Measurements from ENCODE around the gene ZNF254. TPM values are rescaled to one million over a fixed set of nuclear protein-coding genes. Genes with fewer than 3 reads are reported as not detected.

ZNF254 gene
- total RNA-seq, 1 donor from 2014 or later: 6.0 TPM

DNA sequence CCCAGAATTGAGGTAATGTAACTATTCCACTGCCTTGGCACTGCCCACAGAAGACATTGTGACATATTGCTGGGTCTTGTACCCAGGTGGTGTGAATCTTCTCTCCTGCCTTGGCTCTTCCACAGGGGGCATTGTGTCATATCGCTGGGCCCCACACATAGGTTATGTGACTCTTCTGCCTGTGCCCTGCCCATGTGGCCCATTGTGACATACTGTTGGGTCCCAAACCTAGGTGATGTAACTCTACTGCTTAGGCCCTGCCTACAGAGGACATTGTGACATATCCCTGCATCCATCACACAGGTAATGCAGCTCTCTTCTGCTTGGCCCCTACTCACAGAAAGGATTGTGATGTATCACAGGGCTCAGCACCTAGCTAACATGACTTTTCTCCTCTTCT lies 37.5 kb upstream of the ZNF254 start:
- intact Hi-C loops (cut with DNase I): no loop called here
- Histone ChIP-seq H3K27me3 (no peaks in the 10 kb centered on the region), H3K4me1 (no peaks in the 10 kb centered on the region), H3K4me3 (no peak overlapping the region), H3K9me3 (no peaks in the 10 kb centered on the region), H3K36me3 (peaks cover 59 to 91% of the 10 kb centered on the region in 2 donors), H3K27ac (no peak overlapping the region)
- DNase-seq (ENCODE audit: low spot score in 2 of 2): no peak
- TF ChIP-seq CTCF (IDR thresholded peaks at IDR 0.05): no peak

GRCh38 chr19:24051516-24051915 lies 35.5 kb upstream of the ZNF254 start:
- no peak for DNase-seq (ENCODE audit: low spot score in 2 of 2)
- Histone ChIP-seq H3K36me3 (peaks cover 60 to 93% of the 10 kb centered on the region in 2 donors), H3K27me3 (no peaks in the 10 kb centered on the region), H3K4me3 (no peak overlapping the region), H3K4me1 (no peaks in the 10 kb centered on the region), H3K27ac (no peak overlapping the region), H3K9me3 (no peaks in the 10 kb centered on the region)
- intact Hi-C loops (cut with DNase I): no loop called here
- TF ChIP-seq CTCF (IDR thresholded peaks at IDR 0.05): no peak

DNA sequence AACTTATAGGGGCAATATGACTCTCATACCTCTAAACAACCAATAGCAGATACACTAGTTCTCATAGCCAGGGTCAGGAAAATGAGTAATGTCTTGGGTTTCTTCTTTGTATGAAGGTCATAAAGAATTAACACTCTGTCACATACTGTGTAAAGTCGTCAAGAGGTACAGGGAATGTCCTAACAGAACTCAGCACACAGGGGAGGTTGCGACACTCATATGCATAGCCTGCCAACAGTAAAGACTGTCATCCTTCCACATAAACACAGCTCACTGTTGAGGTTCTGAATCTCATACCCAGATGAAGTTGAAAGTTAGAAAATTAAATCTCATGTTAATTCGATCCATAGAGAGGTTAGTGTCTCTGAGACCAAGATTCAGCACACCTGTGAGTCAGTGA lies 34.2 kb upstream of the ZNF254 start:
- H3K9me3 ChIP-seq: no peaks in the 10 kb centered on the region
- TF ChIP-seq CTCF (IDR thresholded peaks at IDR 0.05): no peak
- no peak overlapping the region for H3K27ac ChIP-seq
- no peak overlapping the region for H3K4me3 ChIP-seq
- H3K4me1 ChIP-seq: no peaks in the 10 kb centered on the region
- DNase-seq (ENCODE audit: low spot score in 2 of 2): no peak
- H3K27me3 ChIP-seq: no peaks in the 10 kb centered on the region
- peaks cover 52 to 93% of the 10 kb centered on the region in 2 donors for H3K36me3 ChIP-seq
- intact Hi-C loops (cut with DNase I): no loop called here

DNA sequence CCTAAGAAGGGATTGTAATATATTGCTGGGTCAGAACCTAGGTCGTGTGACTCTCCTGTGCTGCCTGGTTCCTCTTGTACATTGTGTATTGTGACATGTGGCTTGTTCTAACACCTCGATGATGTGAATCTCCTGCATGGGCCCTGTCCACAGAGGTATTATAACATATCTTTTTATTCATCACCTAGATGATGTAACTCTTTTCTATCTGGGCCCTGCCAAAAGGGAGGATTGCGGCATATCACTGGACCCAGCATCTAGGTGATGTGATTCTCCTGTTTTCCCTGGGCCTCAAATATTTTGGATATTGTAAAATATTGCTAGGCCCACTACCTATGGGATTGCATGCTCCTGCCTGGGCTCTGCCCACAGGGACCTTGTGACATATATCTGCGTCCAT lies 33.4 kb upstream of the ZNF254 start:
- intact Hi-C loops (cut with DNase I): no loop called here
- H3K27ac ChIP-seq: no peak overlapping the region
- DNase-seq (ENCODE audit: low spot score in 2 of 2): no peak
- H3K4me3 ChIP-seq: no peak overlapping the region
- H3K36me3 ChIP-seq: peaks cover 48 to 90% of the 10 kb centered on the region in 2 donors
- H3K4me1 ChIP-seq: no peaks in the 10 kb centered on the region
- TF ChIP-seq CTCF (IDR thresholded peaks at IDR 0.05): no peak
- no peaks in the 10 kb centered on the region for H3K9me3 ChIP-seq
- H3K27me3 ChIP-seq: no peaks in the 10 kb centered on the region

- intact Hi-C loops (cut with DNase I): no loop called here
- H3K4me3 ChIP-seq: no peak overlapping the region
- H3K36me3 ChIP-seq: peaks cover 46 to 92% of the 10 kb centered on the region in 2 donors
- no peak overlapping the region for H3K27ac ChIP-seq
- no peak for DNase-seq (ENCODE audit: low spot score in 2 of 2)
- no peaks in the 10 kb centered on the region for H3K27me3 ChIP-seq
- no peak for TF ChIP-seq CTCF (IDR thresholded peaks at IDR 0.05)
- no peaks in the 10 kb centered on the region for H3K9me3 ChIP-seq
- H3K4me1 ChIP-seq: no peaks in the 10 kb centered on the region
Measured at GRCh38 chr19:24054044-24054935, 32.7 kb upstream of the ZNF254 start.

Data from ascending aorta (tissue), 2 donors.